ENCODE results near the gene FAR2. TPM values are rescaled to one million over a fixed set of nuclear protein-coding genes. Genes with fewer than 3 reads are reported as not detected.
A peak's percentile ranks its signal among the peaks of the same experiment; 100 is the strongest.

The FAR2 gene
- total RNA-seq, 1 donor from 2014 or later, result 3.9 TPM

- Mint-ChIP-seq H3K27me3 (ENCODE audit: low read depth, unreplicated experiment) (peaks cover 11% of the 10 kb centered on the region), H3K27ac (ENCODE audit: unreplicated experiment) (no peak overlapping the region), H3K9me3 (ENCODE audit: unreplicated experiment) (no peaks in the 10 kb centered on the region), H3K36me3 (ENCODE audit: low read depth, unreplicated experiment) (no peaks in the 10 kb centered on the region), H3K4me1 (ENCODE audit: low read depth, unreplicated experiment) (no peaks in the 10 kb centered on the region), H3K4me3 (ENCODE audit: unreplicated experiment) (peak overlapping the region; percentile 95)
- no peak for TF ChIP-seq CTCF (IDR thresholded peaks at IDR 0.05; ENCODE audit: insufficient read depth, low read depth, low read length)
- TF ChIP-seq EZH2 (IDR thresholded peaks at IDR 0.05; ENCODE audit: insufficient read depth, low read length), result no peak
- Histone ChIP-seq H4K20me1 (ENCODE audit: insufficient read depth, low read length) (no peaks in the 10 kb centered on the region), H3K4me1 (ENCODE audit: insufficient read depth, low read length) (peaks cover 11% of the 10 kb centered on the region), H3K9me3 (ENCODE audit: insufficient read depth, low read depth, low read length) (no peaks in the 10 kb centered on the region), H3K9ac (ENCODE audit: low read length) (peak overlapping the region; percentile 95), H3K79me2 (ENCODE audit: insufficient read depth, low read length) (peaks cover 20% of the 10 kb centered on the region), H3K36me3 (ENCODE audit: insufficient read depth, low read length) (no peaks in the 10 kb centered on the region), H3K27ac (ENCODE audit: low read depth, low read length) (peak overlapping the region; percentile 86), H3K4me2 (ENCODE audit: low read length) (peak overlapping the region; percentile 96), H3K4me3 (ENCODE audit: insufficient read depth, low read depth, low read length) (peak overlapping the region; percentile 84), H3K27me3 (ENCODE audit: insufficient read depth, low read length) (no peaks in the 10 kb centered on the region), H2AFZ (ENCODE audit: low read depth, low read length) (peak overlapping the region; percentile 94)
- DNase-seq (ENCODE audit: low read depth) (no peak), FAIRE-seq (no peak)
Observed at GRCh38 chr12:29147731-29148595, 1.1 kb upstream of the FAR2 start.

GRCh38 chr12:29148596-29148910 is 525 bp upstream of the FAR2 start:
- Histone ChIP-seq H3K9ac (ENCODE audit: low read length) (peak overlapping the region; percentile 95), H3K27me3 (ENCODE audit: insufficient read depth, low read length) (no peaks in the 10 kb centered on the region), H2AFZ (ENCODE audit: low read depth, low read length) (peak overlapping the region; percentile 94), H3K27ac (ENCODE audit: low read depth, low read length) (peak overlapping the region; percentile 86), H3K4me1 (ENCODE audit: insufficient read depth, low read length) (peaks cover 11% of the 10 kb centered on the region), H4K20me1 (ENCODE audit: insufficient read depth, low read length) (no peaks in the 10 kb centered on the region), H3K36me3 (ENCODE audit: insufficient read depth, low read length) (no peaks in the 10 kb centered on the region), H3K9me3 (ENCODE audit: insufficient read depth, low read depth, low read length) (no peaks in the 10 kb centered on the region), H3K4me3 (ENCODE audit: insufficient read depth, low read depth, low read length) (peak overlapping the region; percentile 84), H3K79me2 (ENCODE audit: insufficient read depth, low read length) (peaks cover 21% of the 10 kb centered on the region), H3K4me2 (ENCODE audit: low read length) (peak overlapping the region; percentile 96)
- H3K9me3 Mint-ChIP-seq (ENCODE audit: unreplicated experiment), result no peaks in the 10 kb centered on the region
- H3K4me1 Mint-ChIP-seq (ENCODE audit: low read depth, unreplicated experiment), result no peaks in the 10 kb centered on the region
- TF ChIP-seq CTCF (IDR thresholded peaks at IDR 0.05; ENCODE audit: insufficient read depth, low read depth, low read length) (no peak), EZH2 (IDR thresholded peaks at IDR 0.05; ENCODE audit: insufficient read depth, low read length) (no peak)
- no peak for DNase-seq (ENCODE audit: low read depth)
- FAIRE-seq, result no peak
- no peaks in the 10 kb centered on the region for H3K36me3 Mint-ChIP-seq (ENCODE audit: low read depth, unreplicated experiment)
- H3K27ac Mint-ChIP-seq (ENCODE audit: unreplicated experiment), result peak overlapping the region; percentile 90
- peak overlapping the region; percentile 95 for H3K4me3 Mint-ChIP-seq (ENCODE audit: unreplicated experiment)
- H3K27me3 Mint-ChIP-seq (ENCODE audit: low read depth, unreplicated experiment), result peaks cover 11% of the 10 kb centered on the region
